ES-I3 (cell line): ENCODE measurements around the gene CDK9.
A peak's percentile ranks its signal among the peaks of the same experiment; 100 is the strongest.

Experiments used
- H3K36me3 ChIP-seq: 2 replicates; pipeline ENCODE4 v1.6.1; 2013; ENCODE audit warnings: mild to moderate bottlenecking, low read length, control low read depth, moderate library complexity; ENCODE audit not compliant: insufficient read depth
- H3K4me1 ChIP-seq: 2 replicates; pipeline ENCODE4 v1.6.1; 2013; ENCODE audit warnings: mild to moderate bottlenecking, control low read depth, low read length; ENCODE audit not compliant: insufficient read depth
- H3K9ac ChIP-seq: 2 replicates; pipeline ENCODE4 v1.6.1; 2013; ENCODE audit warnings: low read depth, mild to moderate bottlenecking, low read length, moderate library complexity
- H3K9me3 ChIP-seq: 2 replicates; pipeline ENCODE4 v1.6.1; 2013; ENCODE audit warnings: mild to moderate bottlenecking, low read length, moderate library complexity; ENCODE audit not compliant: control insufficient read depth, insufficient read depth

Gene CDK9

DNA sequence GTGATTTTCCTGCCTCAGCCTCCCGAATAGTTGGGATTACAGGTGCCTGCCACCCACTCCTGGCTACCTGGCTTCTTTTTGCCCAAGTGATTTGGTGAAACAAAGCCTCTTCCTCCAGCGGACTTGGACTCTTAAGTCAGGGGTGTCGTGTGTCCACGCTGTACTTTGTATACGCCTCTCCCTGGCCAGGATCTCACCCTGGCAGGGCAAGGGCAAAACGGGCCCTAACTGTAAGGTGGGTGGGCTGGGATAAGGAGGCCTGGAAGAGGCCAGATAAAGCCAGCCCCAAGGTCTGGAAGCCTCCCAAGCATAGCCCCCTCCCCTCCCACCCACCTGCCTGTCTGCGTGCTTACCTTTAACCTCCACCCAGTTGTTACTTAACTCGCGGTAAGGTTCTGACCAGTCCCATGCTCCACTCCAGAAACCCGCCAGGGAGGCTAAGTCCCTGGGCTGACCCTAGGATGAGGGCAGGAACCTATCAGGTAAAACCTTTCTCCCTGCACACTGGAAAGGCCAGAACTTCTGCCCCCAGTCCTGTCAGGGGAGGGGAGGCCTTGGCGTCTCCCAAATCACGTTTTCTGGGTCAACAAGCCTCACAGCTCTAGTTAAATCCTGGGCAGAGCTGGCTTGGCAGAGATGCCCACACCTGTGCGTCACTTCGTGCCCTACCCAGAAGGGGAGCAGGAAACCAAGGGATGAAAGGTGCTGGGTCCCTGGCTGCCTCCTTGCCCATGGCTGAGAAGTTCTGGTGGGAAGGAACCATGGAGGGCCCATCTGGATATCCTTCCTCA is 8.4 kb downstream of the CDK9 start:
- H3K4me1 ChIP-seq = no peaks in the 10 kb centered on the region
- peaks cover 14% of the 10 kb centered on the region for H3K36me3 ChIP-seq
- H3K9ac ChIP-seq = no peak overlapping the region
- H3K9me3 ChIP-seq = no peaks in the 10 kb centered on the region

DNA sequence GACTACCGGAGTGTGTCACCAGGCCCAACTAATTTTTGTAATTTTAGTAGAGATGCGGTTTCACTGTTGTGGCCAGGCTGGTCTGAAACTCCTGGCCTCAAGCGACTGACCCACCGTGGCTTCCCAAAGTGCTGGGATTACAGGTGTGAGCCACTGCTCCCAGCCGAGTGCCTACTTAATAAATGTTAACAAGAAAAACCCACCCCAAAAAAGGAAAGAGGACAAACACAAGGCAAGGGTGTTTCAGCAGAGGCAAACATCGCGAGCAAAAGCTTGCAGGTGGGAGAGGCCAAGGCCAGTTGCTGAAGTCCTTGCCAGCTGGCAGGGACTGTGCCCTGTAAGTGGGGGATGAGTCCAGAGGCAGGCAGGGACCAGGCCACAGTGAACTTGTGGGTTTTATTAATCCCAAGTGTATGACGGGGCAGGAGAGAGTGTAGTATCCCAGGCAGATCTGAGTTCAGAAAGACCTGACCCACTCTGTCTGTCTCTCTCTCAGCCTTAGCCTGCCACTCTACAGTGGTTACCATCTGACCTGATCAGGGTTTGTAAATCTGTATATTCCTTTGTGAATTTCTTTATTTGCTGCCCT is 10.5 kb downstream of the CDK9 start:
- no peaks in the 10 kb centered on the region; the same call in 1 of the 2 replicates for H3K4me1 ChIP-seq
- no peak overlapping the region for H3K9ac ChIP-seq
- H3K9me3 ChIP-seq = no peaks in the 10 kb centered on the region
- no peaks in the 10 kb centered on the region for H3K36me3 ChIP-seq

DNA sequence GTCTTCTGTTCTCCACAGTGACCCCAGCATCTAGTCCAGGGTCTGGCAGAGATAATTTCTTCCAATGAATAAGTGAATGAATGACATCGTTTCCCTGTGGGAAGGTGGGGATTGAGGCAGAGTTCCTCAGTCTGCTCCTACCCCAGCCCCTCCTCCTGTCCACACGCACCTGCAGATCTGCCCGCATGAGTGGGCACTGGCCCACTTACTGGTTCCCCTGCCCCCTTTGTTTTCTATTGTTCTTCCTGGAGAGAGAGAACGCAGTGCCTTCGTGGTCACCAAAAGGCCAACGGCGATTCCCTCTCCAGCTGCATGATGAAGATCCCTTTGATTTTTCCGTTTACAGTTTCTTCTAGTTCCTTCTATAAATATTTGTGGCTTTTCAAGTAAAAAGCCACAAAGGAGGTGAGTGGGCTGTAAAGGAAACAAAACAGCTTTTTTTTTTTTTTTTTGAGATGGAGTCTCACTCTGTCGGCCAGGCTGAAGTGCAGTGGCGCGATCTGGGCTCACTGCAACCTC is 11.1 kb downstream of the CDK9 start:
- H3K4me1 ChIP-seq = no peaks in the 10 kb centered on the region; the same call in 1 of the 2 replicates
- H3K9me3 ChIP-seq = no peaks in the 10 kb centered on the region
- H3K36me3 ChIP-seq = no peaks in the 10 kb centered on the region
- H3K9ac ChIP-seq = no peak overlapping the region

DNA sequence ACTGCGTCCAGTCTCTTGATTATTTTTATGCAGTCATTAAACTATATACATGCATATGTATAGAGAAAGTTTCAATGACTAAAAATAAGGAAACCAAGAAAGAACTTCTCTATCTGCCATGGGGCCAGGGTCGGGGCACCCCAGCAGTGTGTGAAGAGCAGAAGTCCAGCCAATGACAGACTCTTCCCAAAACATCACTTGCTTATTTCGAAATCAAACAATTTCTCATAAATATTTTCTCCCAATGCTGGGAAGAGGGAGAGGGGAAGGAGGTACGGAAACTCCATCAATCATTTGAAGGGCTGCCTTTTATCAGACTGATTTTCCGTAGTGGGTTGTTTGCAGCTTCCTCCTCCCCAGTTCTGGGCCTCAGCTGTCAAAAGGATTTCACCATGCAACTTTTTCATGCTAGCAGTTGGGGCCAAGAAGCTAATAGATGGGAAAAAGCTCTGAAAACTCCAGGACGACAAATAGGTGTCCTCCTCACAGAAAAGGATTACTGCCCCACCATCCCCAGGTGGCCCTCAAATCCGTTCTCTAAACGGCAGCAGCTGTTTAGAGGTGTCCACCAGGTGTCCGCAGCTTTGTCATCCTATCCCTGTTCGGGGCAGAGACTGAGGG is 16.2 kb downstream of the CDK9 start:
- no peaks in the 10 kb centered on the region for H3K9me3 ChIP-seq
- no peaks in the 10 kb centered on the region for H3K36me3 ChIP-seq
- H3K9ac ChIP-seq = peak overlapping the region; percentile 49
- no peaks in the 10 kb centered on the region; the same call in 1 of the 2 replicates for H3K4me1 ChIP-seq

DNA sequence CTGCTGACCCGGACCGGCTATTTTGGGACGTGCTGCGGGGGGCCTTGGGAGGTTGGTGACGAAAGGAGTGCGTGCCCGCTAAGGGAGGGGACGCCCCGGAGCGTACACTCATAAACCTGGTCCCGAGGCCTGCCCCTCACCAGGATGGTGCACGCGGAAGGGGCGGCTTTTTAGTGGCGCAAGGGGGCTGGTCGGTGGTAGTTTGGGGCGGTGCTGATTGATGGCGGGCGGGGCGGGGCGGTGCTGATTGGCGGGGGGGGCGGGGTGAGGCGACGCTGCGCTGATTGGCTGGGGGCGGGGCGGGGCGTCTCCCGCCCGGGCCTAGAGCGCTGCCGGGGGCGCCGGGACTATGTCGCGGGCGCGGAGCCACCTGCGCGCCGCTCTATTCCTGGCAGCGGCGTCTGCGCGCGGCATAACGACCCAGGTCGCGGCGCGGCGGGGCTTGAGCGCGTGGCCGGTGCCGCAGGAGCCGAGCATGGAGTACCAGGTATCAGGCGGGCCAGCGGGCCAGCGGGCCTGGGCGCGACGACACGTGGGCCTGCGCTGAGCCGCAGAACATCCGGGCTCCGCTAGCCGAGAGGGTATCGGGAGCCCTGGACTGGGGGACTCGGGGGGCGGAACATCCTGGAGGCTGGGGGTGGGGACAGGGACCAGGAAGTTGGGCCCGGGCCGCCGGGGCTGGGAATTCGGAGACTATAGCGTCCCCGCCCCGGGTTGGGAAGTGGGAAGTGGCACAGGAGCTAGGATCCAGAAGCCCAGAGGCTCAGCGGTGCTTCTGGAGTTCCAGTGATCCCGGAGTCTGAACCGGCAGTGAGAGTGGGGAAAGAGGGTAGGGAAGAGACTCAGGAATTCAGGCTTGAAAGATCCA is 17.0 kb downstream of the CDK9 start, which contains the start of gene FPGS:
TSS of gene FPGS (plus strand) at position 307 of the 868 bp plus-strand sequence. CDS start at position 350, 43 bp downstream.
- H3K9me3 ChIP-seq = no peaks in the 10 kb centered on the region
- no peaks in the 10 kb centered on the region for H3K36me3 ChIP-seq
- H3K4me1 ChIP-seq = no peaks in the 10 kb centered on the region; the same call in 1 of the 2 replicates
- peak within 1 kb of the TSS; percentile 79 for H3K9ac ChIP-seq

DNA sequence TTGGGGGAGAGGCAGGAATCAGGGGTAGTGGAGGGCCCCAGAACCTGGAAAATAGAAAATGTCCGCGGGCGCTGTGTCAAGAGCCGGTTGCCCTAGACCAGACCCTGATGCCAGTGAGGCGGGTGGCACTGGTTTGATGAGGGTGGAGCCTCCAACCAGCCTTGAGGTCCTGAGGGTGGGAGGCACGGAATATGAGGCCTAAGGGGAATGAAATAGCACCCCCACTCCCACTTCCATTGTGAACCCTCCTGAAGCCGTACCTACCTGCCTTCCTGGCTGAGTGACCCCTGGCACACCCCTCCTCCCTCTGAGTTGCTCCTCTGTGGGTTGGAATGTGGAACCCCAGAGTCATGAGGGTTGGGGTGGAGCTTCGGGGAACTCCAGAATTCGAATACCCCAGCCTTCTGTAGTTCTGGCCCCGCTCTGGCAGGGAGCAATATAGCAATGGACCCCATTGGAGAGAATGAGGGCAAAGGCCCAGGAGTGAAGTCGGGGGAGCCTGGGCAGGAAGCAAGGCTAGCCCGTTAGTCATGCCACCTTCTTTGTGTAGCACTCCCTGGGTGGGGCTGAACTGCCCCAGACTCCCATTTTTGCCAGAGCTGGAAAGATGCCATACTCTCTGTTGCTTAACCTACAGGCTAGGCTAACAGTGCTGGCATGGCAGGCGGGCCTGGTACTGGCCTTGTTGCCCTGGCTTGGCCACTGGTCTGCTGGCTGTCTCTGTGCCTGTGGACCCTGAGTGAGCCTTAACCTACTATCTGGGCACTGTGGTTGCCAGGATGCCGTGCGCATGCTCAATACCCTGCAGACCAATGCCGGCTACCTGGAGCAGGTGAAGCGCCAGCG is 17.9 kb downstream of the CDK9 start:
- Histone ChIP-seq H3K9me3 (no peaks in the 10 kb centered on the region), H3K36me3 (no peaks in the 10 kb centered on the region), H3K9ac (peak overlapping the region; percentile 79), H3K4me1 (no peaks in the 10 kb centered on the region; the same call in 1 of the 2 replicates)

DNA sequence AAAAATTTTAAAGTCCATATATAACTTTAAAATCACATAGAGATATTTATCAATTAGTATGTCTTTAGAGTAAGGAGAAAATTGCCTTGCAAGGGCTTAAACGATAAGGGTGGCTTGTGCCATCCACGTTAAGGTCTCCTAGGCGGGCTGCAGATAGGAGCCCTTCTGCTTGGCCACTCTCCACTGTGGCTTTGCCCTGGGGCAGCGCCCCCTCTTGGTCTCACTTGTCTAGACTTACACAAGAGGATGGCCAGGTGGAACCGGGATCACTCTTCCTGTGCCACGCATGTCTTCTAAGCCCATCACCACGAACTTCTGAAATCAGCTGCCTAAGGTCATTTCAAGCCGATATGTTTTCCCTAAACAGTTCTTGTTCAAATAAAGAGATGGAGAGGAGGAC is 19.8 kb downstream of the CDK9 start:
- Histone ChIP-seq H3K36me3 (no peaks in the 10 kb centered on the region), H3K4me1 (no peaks in the 10 kb centered on the region; the same call in 1 of the 2 replicates), H3K9ac (no peak overlapping the region)

DNA sequence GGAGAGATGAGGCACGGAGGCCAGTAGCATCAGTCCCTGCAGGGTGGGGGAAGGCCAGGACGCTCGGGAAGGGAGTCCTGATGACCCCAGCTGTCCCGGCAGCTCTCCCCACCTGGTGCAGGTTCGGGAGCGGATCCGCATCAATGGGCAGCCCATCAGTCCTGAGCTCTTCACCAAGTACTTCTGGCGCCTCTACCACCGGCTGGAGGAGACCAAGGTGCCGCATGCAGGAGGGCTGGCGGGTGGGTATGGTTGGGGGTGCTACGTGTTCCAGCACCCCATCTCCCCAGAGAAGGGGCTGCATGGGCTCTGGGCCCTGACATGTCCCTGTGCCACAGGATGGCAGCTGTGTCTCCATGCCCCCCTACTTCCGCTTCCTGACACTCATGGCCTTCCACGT is 21.0 kb downstream of the CDK9 start:
- no peak overlapping the region for H3K9ac ChIP-seq
- H3K36me3 ChIP-seq = peaks cover 4% of the 10 kb centered on the region; the same call in 1 of the 2 replicates
- no peaks in the 10 kb centered on the region; the same call in 1 of the 2 replicates for H3K4me1 ChIP-seq
- H3K9me3 ChIP-seq = no peaks in the 10 kb centered on the region

More for the DNA sequence above, 19.8 kb downstream of the CDK9 start:
- no peaks in the 10 kb centered on the region for H3K9me3 ChIP-seq

DNA sequence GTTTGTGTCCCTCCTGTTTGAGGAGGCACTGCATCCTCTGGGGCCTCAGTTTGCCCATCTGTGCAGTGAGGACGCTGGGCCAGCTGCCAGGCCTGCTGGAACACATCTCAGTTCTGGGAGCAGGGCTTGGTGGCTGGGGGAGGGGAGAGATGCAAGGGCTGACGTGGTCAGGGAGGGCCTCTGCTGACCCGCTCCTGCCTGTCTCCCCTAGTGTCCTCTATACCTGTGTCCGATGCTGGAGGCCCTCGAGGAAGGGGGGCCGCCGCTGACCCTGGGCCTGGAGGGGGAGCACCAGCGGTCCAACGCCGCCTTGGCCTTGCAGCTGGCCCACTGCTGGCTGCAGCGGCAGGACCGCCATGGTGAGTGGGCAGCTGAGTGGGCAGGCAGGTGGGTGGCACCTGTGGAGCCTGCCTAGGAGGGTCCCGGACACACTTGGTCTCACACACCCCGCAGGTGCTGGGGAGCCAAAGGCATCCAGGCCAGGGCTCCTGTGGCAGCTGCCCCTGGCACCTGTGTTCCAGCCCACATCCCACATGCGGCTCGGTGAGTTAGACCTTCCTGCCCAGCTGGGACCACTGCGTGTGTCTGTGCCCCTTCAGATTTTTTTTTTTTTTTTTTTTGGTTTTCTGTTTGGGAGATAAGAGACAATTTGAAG is 22.6 kb downstream of the CDK9 start:
- Histone ChIP-seq H3K9me3 (no peaks in the 10 kb centered on the region), H3K4me1 (no peaks in the 10 kb centered on the region; the same call in 1 of the 2 replicates), H3K36me3 (peaks cover 8% of the 10 kb centered on the region), H3K9ac (no peak overlapping the region)

DNA sequence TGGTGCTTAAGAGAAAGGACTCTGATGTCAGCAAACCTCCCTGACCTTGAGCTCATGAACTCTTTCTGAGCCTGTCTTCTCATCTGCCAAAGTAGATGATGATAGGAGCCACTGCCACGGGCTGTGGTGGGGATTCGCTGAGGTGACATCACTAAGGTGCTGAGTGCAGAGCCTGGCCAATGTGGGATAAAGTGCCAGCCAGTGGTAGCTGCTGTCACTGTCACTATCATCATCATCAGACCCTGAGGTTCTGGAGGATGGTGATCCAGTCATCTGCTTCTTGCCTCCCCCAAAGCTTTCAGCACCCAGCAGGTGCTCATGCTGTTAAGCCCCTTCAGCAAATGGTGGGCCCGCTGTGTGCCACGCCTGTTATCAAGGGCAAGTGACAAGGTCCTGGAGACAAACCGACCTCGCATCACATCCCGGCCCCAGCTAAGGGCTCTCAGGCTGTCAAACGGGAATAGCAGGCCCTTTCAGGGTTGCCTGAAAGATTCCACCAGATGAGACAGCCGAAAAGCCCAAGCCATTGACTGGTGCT is 23.2 kb downstream of the CDK9 start:
- no peaks in the 10 kb centered on the region; the same call in 1 of the 2 replicates for H3K4me1 ChIP-seq
- no peaks in the 10 kb centered on the region for H3K9me3 ChIP-seq
- H3K36me3 ChIP-seq = peaks cover 12% of the 10 kb centered on the region
- peak overlapping the region; percentile 17; the same call in 1 of the 2 replicates for H3K9ac ChIP-seq

DNA sequence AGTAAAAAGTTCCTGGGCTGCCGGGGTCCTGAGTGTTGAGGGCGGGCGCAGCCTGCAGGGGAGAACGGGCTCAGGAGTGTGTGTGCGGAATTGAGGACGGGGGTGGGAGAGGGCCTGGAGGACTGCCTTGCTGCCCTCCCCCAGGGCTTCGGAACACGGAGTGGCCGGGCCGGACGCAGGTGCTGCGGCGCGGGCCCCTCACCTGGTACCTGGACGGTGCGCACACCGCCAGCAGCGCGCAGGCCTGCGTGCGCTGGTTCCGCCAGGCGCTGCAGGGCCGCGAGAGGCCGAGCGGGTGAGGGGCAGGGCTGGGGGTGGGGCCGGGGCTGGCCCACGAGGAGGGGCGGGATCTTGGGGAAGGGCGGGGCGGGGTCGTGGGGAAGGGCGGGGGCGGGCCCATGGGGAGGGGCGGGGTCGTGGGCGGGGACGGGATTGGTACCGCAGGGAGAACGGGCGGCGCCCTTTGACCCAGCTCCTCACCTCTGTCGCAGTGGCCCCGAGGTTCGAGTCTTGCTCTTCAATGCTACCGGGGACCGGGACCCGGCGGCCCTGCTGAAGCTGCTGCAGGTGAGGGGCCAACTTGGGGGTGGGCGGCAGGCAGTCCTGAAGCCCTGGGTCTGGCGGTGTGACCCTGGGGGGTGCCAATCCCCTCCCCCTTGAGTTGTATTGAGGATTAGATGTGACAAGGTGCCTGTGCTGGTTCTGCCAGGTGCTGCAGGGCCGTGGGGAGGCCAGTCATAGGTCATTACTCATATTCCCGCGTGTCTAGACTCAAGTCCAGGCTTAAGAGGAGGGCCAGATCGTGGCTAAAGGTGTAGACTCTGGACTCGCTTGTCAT is 23.9 kb downstream of the CDK9 start:
- Histone ChIP-seq H3K9ac (peak overlapping the region; percentile 17; the same call in 1 of the 2 replicates), H3K4me1 (no peaks in the 10 kb centered on the region; the same call in 1 of the 2 replicates), H3K9me3 (no peaks in the 10 kb centered on the region), H3K36me3 (peaks cover 12% of the 10 kb centered on the region)
